Naive B cell (primary cell): Measurements from ENCODE around the gene SMIM11. TPM values are rescaled to one million over a fixed set of nuclear protein-coding genes. Genes with fewer than 3 reads are reported as not detected.
"Not testable (repeated sequence)": the region's sequence is repeated elsewhere in the genome, so short reads cannot be mapped to it uniquely, and the experiment has no call there.

Experiments
- ATAC-seq, 2 donors: fragments of 150-1000 bp; cut with Tn5 transposase; 2 replicates each; pipeline ENCODE4 v1.10.0; 2021; ENCODE audit warnings: low read depth in 2 of 2, mild to moderate bottlenecking in 2 of 2, moderate library complexity in 2 of 2
- DNase-seq: peaks from one replicate; pipeline ENCODE4 v3.0.0; 2022
- H3K27ac Mint-ChIP-seq, 6 donors: one replicate each; pipeline ENCODE4 v1.8.0; 2020 to 2022; ENCODE audit warnings: mild to moderate bottlenecking in 6 of 6, mixed read lengths in 6 of 6, moderate library complexity in 5 of 6, inconsistent platforms in 2 of 6
- H3K27me3 Mint-ChIP-seq, 3 donors: one replicate each; pipeline ENCODE4 v1.8.0; 2021 to 2022; ENCODE audit warnings: mixed read lengths in 3 of 3, mild to moderate bottlenecking in 1 of 3
- H3K36me3 Mint-ChIP-seq, 2 donors: one replicate each; pipeline ENCODE4 v1.8.0; 2020 to 2022; ENCODE audit warnings: mixed read lengths in 2 of 2, inconsistent platforms in 1 of 2, mild to moderate bottlenecking in 1 of 2
- H3K4me1 Mint-ChIP-seq, 3 donors: one replicate each; pipeline ENCODE4 v1.8.0; 2020 to 2022; ENCODE audit warnings: mixed read lengths in 3 of 3, inconsistent platforms in 1 of 3, mild to moderate bottlenecking in 1 of 3, moderate library complexity in 1 of 3
- H3K4me3 Mint-ChIP-seq, 8 donors: one replicate each; pipeline ENCODE4 v1.8.0; 2020 to 2022; ENCODE audit warnings: mild to moderate bottlenecking in 8 of 8, mixed read lengths in 8 of 8, moderate library complexity in 8 of 8, inconsistent platforms in 2 of 8
- H3K9me3 Mint-ChIP-seq, 7 donors: one replicate each; pipeline ENCODE4 v1.8.0; 2020 to 2022; ENCODE audit warnings: mixed read lengths in 7 of 7, mild to moderate bottlenecking in 5 of 7, inconsistent platforms in 2 of 7, moderate library complexity in 1 of 7
- polyA plus RNA-seq, 6 donors: library from polyadenylated mRNA; unstranded; fragments of 300-500 nt; fragmentation: Illumina TruSeq; gene quantifications; one replicate each; pipeline ENCODE4 v1.2.3, GENCODE V29; 2021; ENCODE audit warnings: low read depth in 6 of 6

The SMIM11 gene
- polyA plus RNA-seq, 6 donors from 2014 or later: 8.0 to 37.8 (median 12.1) TPM

- not testable (repeated sequence) for H3K27me3 Mint-ChIP-seq, DNase-seq, H3K4me1 Mint-ChIP-seq, H3K4me3 Mint-ChIP-seq, H3K9me3 Mint-ChIP-seq, H3K27ac Mint-ChIP-seq, ATAC-seq, H3K36me3 Mint-ChIP-seq
These were observed 25.2 kb downstream of the SMIM11 start for GRCh38 chr21:34400522-34400921.

- H3K4me1 Mint-ChIP-seq, H3K4me3 Mint-ChIP-seq, H3K27ac Mint-ChIP-seq, H3K27me3 Mint-ChIP-seq, DNase-seq, ATAC-seq, H3K36me3 Mint-ChIP-seq, H3K9me3 Mint-ChIP-seq: not testable (repeated sequence)
These were observed 29.4 kb downstream of the SMIM11 start for GRCh38 chr21:34404742-34405141.

- H3K4me3 Mint-ChIP-seq, H3K4me1 Mint-ChIP-seq, H3K9me3 Mint-ChIP-seq, H3K27ac Mint-ChIP-seq, ATAC-seq, H3K36me3 Mint-ChIP-seq, DNase-seq, H3K27me3 Mint-ChIP-seq: not testable (repeated sequence)
These were observed 30.4 kb downstream of the SMIM11 start for GRCh38 chr21:34405686-34406085.

- not testable (repeated sequence) for H3K4me1 Mint-ChIP-seq, H3K27ac Mint-ChIP-seq, DNase-seq, H3K9me3 Mint-ChIP-seq, H3K36me3 Mint-ChIP-seq, H3K27me3 Mint-ChIP-seq, ATAC-seq, H3K4me3 Mint-ChIP-seq
These were observed 30.8 kb downstream of the SMIM11 start for GRCh38 chr21:34406102-34406501.

GRCh38 chr21:34406676-34407075 lies 31.4 kb downstream of the SMIM11 start:
- not testable (repeated sequence) for H3K27me3 Mint-ChIP-seq, H3K36me3 Mint-ChIP-seq, H3K4me1 Mint-ChIP-seq, H3K27ac Mint-ChIP-seq, DNase-seq, H3K4me3 Mint-ChIP-seq, H3K9me3 Mint-ChIP-seq
- peak; percentile 61 to 75 for ATAC-seq

GRCh38 chr21:34407294-34407693 lies 32.0 kb downstream of the SMIM11 start:
- H3K4me3 Mint-ChIP-seq, H3K9me3 Mint-ChIP-seq, H3K4me1 Mint-ChIP-seq, DNase-seq, H3K27ac Mint-ChIP-seq, H3K36me3 Mint-ChIP-seq, H3K27me3 Mint-ChIP-seq: not testable (repeated sequence)
- peak; percentile 87 for ATAC-seq

GRCh38 chr21:34417448-34418077 lies 42.3 kb downstream of the SMIM11 start:
- not testable (repeated sequence) for ATAC-seq, H3K27ac Mint-ChIP-seq, H3K4me1 Mint-ChIP-seq, H3K9me3 Mint-ChIP-seq, H3K36me3 Mint-ChIP-seq, H3K27me3 Mint-ChIP-seq, H3K4me3 Mint-ChIP-seq, DNase-seq

- ATAC-seq, H3K9me3 Mint-ChIP-seq, H3K27me3 Mint-ChIP-seq, H3K36me3 Mint-ChIP-seq, H3K4me1 Mint-ChIP-seq, H3K4me3 Mint-ChIP-seq, DNase-seq, H3K27ac Mint-ChIP-seq: not testable (repeated sequence)
These were observed 48.5 kb downstream of the SMIM11 start, which contains the start of gene SMIM34 for GRCh38 chr21:34423805-34424204. SMIM34 (minus strand) TSS chr21:34423951; CDS start chr21:34423839, 112 bp downstream.

GRCh38 chr21:34427339-34427738 lies 52.0 kb downstream of the SMIM11 start:
- H3K27ac Mint-ChIP-seq, H3K9me3 Mint-ChIP-seq, H3K4me3 Mint-ChIP-seq, H3K27me3 Mint-ChIP-seq, DNase-seq, H3K4me1 Mint-ChIP-seq, ATAC-seq, H3K36me3 Mint-ChIP-seq: not testable (repeated sequence)

GRCh38 chr21:34428441-34428840 lies 53.1 kb downstream of the SMIM11 start:
- not testable (repeated sequence) for H3K4me1 Mint-ChIP-seq, H3K4me3 Mint-ChIP-seq, DNase-seq, H3K36me3 Mint-ChIP-seq, H3K27me3 Mint-ChIP-seq, ATAC-seq, H3K9me3 Mint-ChIP-seq, H3K27ac Mint-ChIP-seq

GRCh38 chr21:34429710-34430109 lies 54.4 kb downstream of the SMIM11 start:
- ATAC-seq: not testable (repeated sequence)

More at GRCh38 chr21:34429710-34430109, 54.4 kb downstream of the SMIM11 start:
- not testable (repeated sequence) for DNase-seq, H3K36me3 Mint-ChIP-seq, H3K27me3 Mint-ChIP-seq, H3K4me3 Mint-ChIP-seq, H3K9me3 Mint-ChIP-seq, H3K27ac Mint-ChIP-seq, H3K4me1 Mint-ChIP-seq

Other genes with a start within 250 kb of the SMIM11 start
- under 1 TPM in 1 of 6 donors, not detected in 5; 0.35 TPM for gene KCNE2, start 11.5 kb upstream of the SMIM11 start, polyA plus RNA-seq
- gene SMIM34, start 48.4 kb downstream of the SMIM11 start, polyA plus RNA-seq: not detected
- gene KCNE1, start 136.7 kb downstream of the SMIM11 start, polyA plus RNA-seq: not detected
- gene RCAN1, start 239.6 kb downstream of the SMIM11 start, polyA plus RNA-seq: 10 to 100 TPM in 5 of 6 donors, 1 to 10 TPM in 1; 8.4 to 16.8 (median 12.1) TPM